GDM1 (cell line): ENCODE measurements around the gene NFKBIE.

Source experiments
- DNase-seq: peaks from one replicate; lab custom pipeline; 2025; lab: John Stamatoyannopoulos, UW

Gene NFKBIE

GRCh38 chr6:44272999-44273566 is 7.7 kb upstream of the NFKBIE start:
- no peak for DNase-seq

- no peak for DNase-seq
Observed at GRCh38 chr6:44272529-44272928, 7.2 kb upstream of the NFKBIE start.

DNA sequence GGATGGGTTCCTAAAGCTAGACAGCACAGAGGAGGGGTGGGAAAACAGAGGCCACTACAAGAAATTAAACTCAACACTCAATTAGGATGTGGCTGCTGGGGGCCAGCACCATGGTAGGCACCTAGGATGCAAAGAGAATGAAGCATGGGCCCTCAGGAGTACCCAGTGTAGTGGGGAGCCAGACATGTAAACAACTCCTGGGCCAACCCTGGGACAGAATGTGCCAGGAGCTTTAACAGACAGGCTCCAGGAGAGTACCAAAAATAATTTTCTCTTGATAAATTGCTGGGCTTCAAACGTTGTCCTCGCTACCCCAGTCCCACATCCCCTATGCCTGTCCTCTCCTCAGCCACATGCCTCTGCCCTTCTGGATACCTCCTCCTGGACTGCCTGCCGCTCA is 6.6 kb upstream of the NFKBIE start:
- no peak for DNase-seq

DNA sequence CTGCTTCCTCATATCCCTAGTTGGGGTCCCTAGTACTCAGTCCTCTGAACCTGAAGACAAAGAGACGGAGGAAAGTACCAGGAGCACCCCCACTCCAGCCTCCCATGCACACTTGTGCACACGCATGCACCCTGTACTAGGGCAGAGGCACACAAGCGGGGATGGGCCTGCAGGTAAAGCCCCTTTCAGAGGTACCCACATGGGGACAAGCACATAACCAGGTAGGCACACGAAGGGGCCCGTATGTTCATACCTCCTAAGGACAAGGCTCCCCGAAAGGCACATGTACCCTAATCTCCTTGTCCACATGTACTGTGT is 6.0 kb upstream of the NFKBIE start:
- no peak for DNase-seq

DNA sequence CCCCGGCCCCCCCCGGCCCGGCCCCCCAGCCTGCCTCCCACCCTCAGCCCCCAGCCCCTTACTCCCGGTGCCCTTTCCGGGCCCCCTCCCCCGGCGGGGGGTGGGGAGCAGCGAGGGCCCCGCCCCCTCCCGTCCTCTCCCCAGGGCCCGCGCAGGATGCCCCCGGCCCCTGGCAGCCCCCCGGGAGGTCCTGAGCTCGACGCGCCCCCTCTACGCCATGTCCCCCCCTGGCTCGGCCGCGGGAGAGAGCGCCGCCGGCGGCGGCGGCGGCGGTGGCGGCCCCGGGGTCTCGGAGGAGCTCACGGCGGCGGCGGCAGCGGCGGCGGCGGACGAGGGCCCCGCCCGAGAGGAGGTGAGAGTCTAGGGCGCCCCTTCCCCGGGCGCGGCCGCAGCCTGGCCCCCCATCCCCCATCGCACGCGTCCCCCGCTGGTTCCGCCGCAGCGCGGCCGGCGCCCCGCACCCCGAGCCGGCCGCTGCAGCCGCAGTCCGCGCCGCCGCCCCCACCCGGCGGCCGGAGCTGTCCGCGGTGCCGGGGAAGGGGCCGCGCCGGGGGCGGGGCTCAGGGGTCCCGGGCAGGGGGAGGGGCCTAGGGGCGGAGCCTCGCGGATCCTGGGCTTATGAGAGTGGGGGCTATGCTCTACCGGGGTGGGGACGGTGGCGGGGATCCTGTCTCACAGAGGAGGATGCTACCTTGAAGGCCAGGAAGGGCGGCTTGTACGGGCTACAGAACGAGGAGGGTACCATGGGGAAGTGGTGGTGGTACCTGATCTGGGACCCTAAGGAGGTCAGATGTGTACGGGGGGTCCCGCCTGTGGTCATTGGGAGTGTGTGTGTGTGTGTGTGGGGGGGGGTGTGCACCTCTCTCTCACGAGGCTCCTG is 5.4 kb upstream of the NFKBIE start:
- no peak for DNase-seq

GRCh38 chr6:44269921-44270525 is 4.7 kb upstream of the NFKBIE start, which contains the start of gene TMEM151B:
Gene TMEM151B, plus strand, starts transcription at chr6:44270450. Its CDS starts 293 bp downstream, at chr6:44270743.
- DNase-seq, result no peak

DNA sequence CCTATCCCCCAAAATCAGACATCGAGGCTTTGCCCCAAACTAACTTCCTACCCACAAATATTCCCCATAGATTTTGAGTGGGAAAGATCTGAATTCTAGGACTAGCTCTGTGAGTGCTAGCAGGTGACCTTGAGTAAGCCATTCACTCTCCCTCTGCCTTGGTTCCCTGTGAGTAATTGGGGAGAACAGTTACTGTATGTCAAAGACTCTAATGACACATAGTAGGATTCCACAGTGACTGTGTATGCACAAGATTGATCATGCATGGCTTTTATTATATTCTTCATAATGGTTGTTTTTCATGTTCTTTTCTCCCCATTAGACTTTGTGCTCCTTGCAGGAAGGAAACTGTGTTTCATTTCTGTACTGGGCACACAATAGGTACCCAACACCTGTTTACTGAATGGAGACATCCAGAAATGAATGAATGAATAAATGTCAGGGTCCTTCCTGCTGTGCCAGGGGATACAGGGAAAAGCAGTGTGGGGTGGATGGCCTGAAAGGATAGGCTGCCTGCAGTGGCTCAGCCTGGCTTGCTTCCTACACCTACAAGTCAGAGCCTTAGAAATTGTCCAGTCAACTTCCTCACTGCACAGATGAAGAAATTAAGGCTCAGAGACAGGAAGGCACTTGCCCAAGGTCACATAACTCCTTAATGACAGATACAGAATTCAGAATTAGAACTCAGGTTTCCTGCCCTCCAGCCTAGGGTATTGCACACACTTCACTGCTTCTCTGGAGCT is 4.0 kb upstream of the NFKBIE start:
- no peak for DNase-seq

DNA sequence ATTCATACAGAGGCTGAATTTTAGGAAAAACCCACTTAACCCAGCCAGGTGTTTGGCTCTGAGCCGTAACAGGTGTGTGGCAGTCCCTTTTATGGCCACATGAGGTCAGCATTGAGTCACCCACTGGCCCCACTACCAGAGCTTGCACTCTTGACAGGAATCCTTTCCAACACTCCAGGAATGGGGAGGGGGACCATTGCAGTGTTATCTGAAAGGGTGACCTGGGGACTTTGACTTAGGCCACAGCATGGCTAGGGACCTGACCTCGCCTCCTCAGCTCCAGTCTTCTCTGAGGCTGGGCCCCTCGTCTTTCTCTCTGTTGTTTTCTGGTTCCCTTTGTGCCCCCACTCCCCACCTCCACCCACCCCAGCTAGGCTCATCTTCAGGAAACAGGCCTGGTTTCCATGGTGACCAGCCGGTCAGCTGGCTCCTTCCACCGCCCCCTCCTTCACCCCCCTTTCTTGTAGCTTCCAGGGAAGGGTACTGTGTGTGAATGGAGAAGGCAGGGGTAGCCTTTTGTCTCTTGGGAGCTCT is 2.8 kb upstream of the NFKBIE start:
- DNase-seq, result peak; percentile 23

DNA sequence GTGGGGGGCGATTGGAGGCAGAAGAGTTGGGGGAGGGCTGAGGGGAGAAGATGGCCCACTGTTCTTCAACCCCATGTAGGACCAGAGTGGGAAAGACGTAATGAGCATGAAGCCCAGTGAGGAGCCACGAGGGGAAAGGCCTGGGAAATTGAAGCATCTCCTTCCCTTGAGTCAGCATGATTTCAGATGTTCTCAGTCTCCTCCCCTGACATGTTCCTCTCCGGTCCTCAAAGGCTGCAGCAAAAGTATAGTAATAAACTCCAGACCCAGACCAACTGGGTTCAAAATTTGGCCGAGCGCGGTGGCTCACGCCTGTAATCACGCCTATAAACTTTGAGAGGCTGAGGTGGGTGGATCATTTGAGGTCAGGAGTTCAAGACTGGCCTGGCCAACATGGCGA is 1.9 kb upstream of the NFKBIE start:
- DNase-seq, result no peak

DNA sequence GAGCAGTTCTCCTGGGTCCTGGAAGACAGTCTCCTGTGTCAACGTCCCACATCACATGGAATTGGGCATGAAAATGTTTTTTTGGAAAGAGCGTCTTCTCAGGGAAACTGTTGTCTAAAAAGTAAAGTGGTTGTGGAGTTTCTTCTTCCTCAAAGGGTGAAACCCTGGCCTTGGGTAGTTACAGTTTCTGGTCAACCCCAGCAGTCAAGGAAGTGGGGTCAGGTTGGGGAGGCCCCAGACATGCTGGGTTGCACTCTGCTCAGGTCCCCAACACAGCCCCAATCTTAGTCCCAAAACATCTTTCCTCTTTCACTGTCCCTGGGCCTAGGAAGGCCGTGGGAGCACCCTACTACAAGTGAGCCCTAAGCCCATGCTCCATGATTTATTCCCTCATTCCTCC is 996 bp upstream of the NFKBIE start:
- DNase-seq, result no peak

- no peak for DNase-seq
Observed at GRCh38 chr6:44265722-44266233, 427 bp upstream of the NFKBIE start.

GRCh38 chr6:44264154-44265006 is 971 bp downstream of the NFKBIE start:
- DNase-seq, result peak; percentile 76

- DNase-seq, result no peak
Observed at GRCh38 chr6:44263354-44264100, 1.8 kb downstream of the NFKBIE start.

- DNase-seq, result no peak
Observed at GRCh38 chr6:44262467-44263353, 2.6 kb downstream of the NFKBIE start.

GRCh38 chr6:44261581-44261980 is 3.8 kb downstream of the NFKBIE start:
- DNase-seq, result no peak

GRCh38 chr6:44260451-44261297 is 4.7 kb downstream of the NFKBIE start:
- DNase-seq, result no peak

- no peak for DNase-seq
Observed at GRCh38 chr6:44260011-44260410, 5.3 kb downstream of the NFKBIE start.

GRCh38 chr6:44258921-44259320 is 6.4 kb downstream of the NFKBIE start:
- no peak for DNase-seq
